Hematopoietic multipotent progenitor cell treated with erythropoietin and hydrocortisone succinate and interleukin-3 and kit ligand, for 6 days (in vitro differentiated cells): ENCODE data around the gene RAP1GAP2.
"Not testable (repeated sequence)": the region's sequence is repeated elsewhere in the genome, so short reads cannot be mapped to it uniquely, and the experiment has no call there.

Source experiments
- DNase-seq: peaks from one replicate; pipeline ENCODE4 v3.0.0-alpha.2; 2015

Gene RAP1GAP2

GRCh38 chr17:3029213-3029913 lies 233.1 kb downstream of the RAP1GAP2 start:
- DNase-seq = no peak

GRCh38 chr17:3030096-3030495 lies 233.9 kb downstream of the RAP1GAP2 start:
- no peak for DNase-seq

GRCh38 chr17:3030852-3031470 lies 234.7 kb downstream of the RAP1GAP2 start:
- DNase-seq = not testable (repeated sequence)

- DNase-seq = no peak
Measured at GRCh38 chr17:3032258-3033247, 236.3 kb downstream of the RAP1GAP2 start.

- DNase-seq = no peak
Measured at GRCh38 chr17:3033248-3033640, 237.0 kb downstream of the RAP1GAP2 start.

GRCh38 chr17:3033741-3034577 lies 237.7 kb downstream of the RAP1GAP2 start:
- DNase-seq = no peak

- DNase-seq = no peak
Measured at GRCh38 chr17:3034578-3034920, 238.3 kb downstream of the RAP1GAP2 start.

- DNase-seq = no peak
Measured at GRCh38 chr17:3035256-3035967, 239.2 kb downstream of the RAP1GAP2 start.

- no peak for DNase-seq
Measured at GRCh38 chr17:3035968-3036280, 239.7 kb downstream of the RAP1GAP2 start.

- DNase-seq = no peak
Measured at GRCh38 chr17:3036800-3037199, 240.6 kb downstream of the RAP1GAP2 start.

- DNase-seq = no peak
Measured at GRCh38 chr17:3037259-3037658, 241.0 kb downstream of the RAP1GAP2 start.

GRCh38 chr17:3038941-3039340 lies 242.7 kb downstream of the RAP1GAP2 start:
- no peak for DNase-seq

- DNase-seq = peak; percentile 56
Measured at GRCh38 chr17:3039736-3040135, 243.5 kb downstream of the RAP1GAP2 start.

- DNase-seq = no peak
Measured at GRCh38 chr17:3040882-3041281, 244.6 kb downstream of the RAP1GAP2 start.

- peak; percentile 65 for DNase-seq
Measured at GRCh38 chr17:3043737-3044365, 247.6 kb downstream of the RAP1GAP2 start.

- no peak for DNase-seq
Measured at GRCh38 chr17:3046753-3047152, 250.5 kb downstream of the RAP1GAP2 start.

- peak; percentile 98 for DNase-seq
Measured at GRCh38 chr17:3048727-3049471, 252.7 kb downstream of the RAP1GAP2 start.

- no peak for DNase-seq
Measured at GRCh38 chr17:3049705-3050295, 253.6 kb downstream of the RAP1GAP2 start.

- not testable (repeated sequence) for DNase-seq
Measured at GRCh38 chr17:3054868-3055267, 258.6 kb downstream of the RAP1GAP2 start.

GRCh38 chr17:3062824-3063377 lies 266.7 kb downstream of the RAP1GAP2 start:
- not testable (repeated sequence) for DNase-seq
